Astrocyte of the cerebellum (primary cell): ENCODE results near the gene MGRN1.

Experiments used
- DNase-seq: peaks from one replicate; pipeline ENCODE4 v3.0.0-alpha.2; 2011; ENCODE audit warnings: low read depth
- H3K4me3 ChIP-seq: 2 replicates; pipeline ENCODE4 v1.5.1; 2011; ENCODE audit warnings: mild to moderate bottlenecking, low read depth, low read length, moderate library complexity
- CTCF ChIP-seq: IDR thresholded peaks from 2 replicates; pipeline ENCODE4 v1.5.1; 2012; ENCODE audit warnings: low read length, low read depth, moderate library complexity, mild to moderate bottlenecking; ENCODE audit errors: missing control alignments
- in situ Hi-C: cut with HindIII; loops from 2 replicates; pipeline ENCODE4 v1.10.0; 2017; ENCODE audit warnings: low sequenced_read_pairs

The MGRN1 gene

GRCh38 chr16:4713663-4714501 lies 89.3 kb downstream of the MGRN1 start:
- no peak for TF ChIP-seq CTCF
- H3K4me3 ChIP-seq: no peak overlapping the region
- DNase-seq: no peak
- in situ Hi-C loops: no loop called here

GRCh38 chr16:4714996-4715395 lies 90.4 kb downstream of the MGRN1 start:
- DNase-seq: no peak
- TF ChIP-seq CTCF: no peak
- in situ Hi-C loops: no loop called here
- no peak overlapping the region for H3K4me3 ChIP-seq

- no peak overlapping the region for H3K4me3 ChIP-seq
- DNase-seq: no peak
- no peak for TF ChIP-seq CTCF
- in situ Hi-C loops: no loop called here
Observed at GRCh38 chr16:4718466-4718865, 93.8 kb downstream of the MGRN1 start.

- no peak for TF ChIP-seq CTCF
- in situ Hi-C loops: no loop called here
- no peak overlapping the region for H3K4me3 ChIP-seq
- no peak for DNase-seq
Observed at GRCh38 chr16:4723071-4723767, 98.6 kb downstream of the MGRN1 start.

- in situ Hi-C loops: no loop called here
- no peak for TF ChIP-seq CTCF
- no peak for DNase-seq
- H3K4me3 ChIP-seq: no peak overlapping the region
Observed at GRCh38 chr16:4724661-4725270, 100.1 kb downstream of the MGRN1 start.

GRCh38 chr16:4726616-4727015 lies 102.0 kb downstream of the MGRN1 start:
- TF ChIP-seq CTCF: no peak
- no peak overlapping the region for H3K4me3 ChIP-seq
- in situ Hi-C loops: no loop called here
- DNase-seq: no peak
